Measurements from ENCODE around the gene LSP1.

- TF ChIP-seq CTCF (IDR thresholded peaks at IDR 0.05): no peak
- TF ChIP-seq POLR2AphosphoS5 (IDR thresholded peaks at IDR 0.05; ENCODE audit: low read depth, low read length): no peak
- no peak for TF ChIP-seq REST (IDR thresholded peaks at IDR 0.05; ENCODE audit: insufficient read depth in 1 of 2, low read depth in 2 of 2, low read length in 1 of 2)
- TF ChIP-seq TCF7L2 (IDR thresholded peaks at IDR 0.05; ENCODE audit: low read depth, low read length): no peak
Measured at GRCh38 chr11:1803246-1803645, 49.6 kb upstream of the LSP1 start.

Data from Panc1 (cell line).